ENCODE data around the gene BMPR1B. TPM values are rescaled to one million over a fixed set of nuclear protein-coding genes. Genes with fewer than 3 reads are reported as not detected.

The BMPR1B gene
- total RNA-seq, 1 donor from 2014 or later = 9.3 TPM

GRCh38 chr4:94890579-94890978 lies 132.8 kb downstream of the BMPR1B start:
- no peak overlapping the region for H3K27ac Mint-ChIP-seq
- TF ChIP-seq CTCF (conservative IDR thresholded peaks at IDR 0.05) = no peak
- H3K9me3 Mint-ChIP-seq = no peaks in the 10 kb centered on the region

GRCh38 chr4:94892051-94892450 lies 134.3 kb downstream of the BMPR1B start:
- H3K9me3 Mint-ChIP-seq = no peaks in the 10 kb centered on the region
- TF ChIP-seq CTCF (conservative IDR thresholded peaks at IDR 0.05) = no peak
- no peaks in the 10 kb centered on the region for H3K36me3 Mint-ChIP-seq
- peaks cover 8% of the 10 kb centered on the region for H3K4me1 Mint-ChIP-seq (ENCODE audit: unreplicated experiment)
- H3K27me3 Mint-ChIP-seq = no peaks in the 10 kb centered on the region
- DNase-seq (ENCODE audit: extremely low spot score, unreplicated experiment) = no peak
- no peak overlapping the region for H3K4me3 Mint-ChIP-seq
- no peak overlapping the region for H3K27ac Mint-ChIP-seq

More at GRCh38 chr4:94890579-94890978, 132.8 kb downstream of the BMPR1B start:
- Mint-ChIP-seq H3K36me3 (no peaks in the 10 kb centered on the region), H3K27me3 (no peaks in the 10 kb centered on the region), H3K4me1 (ENCODE audit: unreplicated experiment) (peaks cover 8% of the 10 kb centered on the region), H3K4me3 (no peak overlapping the region)
- DNase-seq (ENCODE audit: extremely low spot score, unreplicated experiment) = no peak

GRCh38 chr4:94895081-94895480 lies 137.3 kb downstream of the BMPR1B start:
- Mint-ChIP-seq H3K27ac (no peak overlapping the region), H3K4me3 (no peak overlapping the region), H3K4me1 (ENCODE audit: unreplicated experiment) (no peaks in the 10 kb centered on the region), H3K9me3 (no peaks in the 10 kb centered on the region), H3K27me3 (no peaks in the 10 kb centered on the region), H3K36me3 (no peaks in the 10 kb centered on the region)
- no peak for TF ChIP-seq CTCF (conservative IDR thresholded peaks at IDR 0.05)
- DNase-seq (ENCODE audit: extremely low spot score, unreplicated experiment) = no peak

- no peak for DNase-seq (ENCODE audit: extremely low spot score, unreplicated experiment)
- Mint-ChIP-seq H3K9me3 (no peaks in the 10 kb centered on the region), H3K4me3 (no peak overlapping the region), H3K4me1 (ENCODE audit: unreplicated experiment) (no peaks in the 10 kb centered on the region), H3K27me3 (no peaks in the 10 kb centered on the region), H3K27ac (no peak overlapping the region), H3K36me3 (no peaks in the 10 kb centered on the region)
- no peak for TF ChIP-seq CTCF (conservative IDR thresholded peaks at IDR 0.05)
Measured at GRCh38 chr4:94897023-94897422, 139.3 kb downstream of the BMPR1B start.

- H3K4me1 Mint-ChIP-seq (ENCODE audit: unreplicated experiment) = peaks cover 5% of the 10 kb centered on the region
- no peak overlapping the region for H3K4me3 Mint-ChIP-seq
- H3K36me3 Mint-ChIP-seq = no peaks in the 10 kb centered on the region
- H3K27ac Mint-ChIP-seq = no peak overlapping the region
- no peak for TF ChIP-seq CTCF (conservative IDR thresholded peaks at IDR 0.05)
- H3K9me3 Mint-ChIP-seq = no peaks in the 10 kb centered on the region
- H3K27me3 Mint-ChIP-seq = no peaks in the 10 kb centered on the region
- DNase-seq (ENCODE audit: extremely low spot score, unreplicated experiment) = no peak
Measured at GRCh38 chr4:94905511-94905910, 147.8 kb downstream of the BMPR1B start.

- no peaks in the 10 kb centered on the region for H3K36me3 Mint-ChIP-seq
- H3K27me3 Mint-ChIP-seq = no peaks in the 10 kb centered on the region
- peaks cover 5% of the 10 kb centered on the region for H3K4me1 Mint-ChIP-seq (ENCODE audit: unreplicated experiment)
- no peak for DNase-seq (ENCODE audit: extremely low spot score, unreplicated experiment)
- H3K27ac Mint-ChIP-seq = no peak overlapping the region
- no peak overlapping the region for H3K4me3 Mint-ChIP-seq
- H3K9me3 Mint-ChIP-seq = peaks cover 9% of the 10 kb centered on the region
- TF ChIP-seq CTCF (conservative IDR thresholded peaks at IDR 0.05) = no peak
Measured at GRCh38 chr4:94909645-94910044, 151.9 kb downstream of the BMPR1B start.
